Thymus (tissue), 14 donors: Measurements from ENCODE around the gene AMN. TPM values are rescaled to one million over a fixed set of nuclear protein-coding genes. Genes with fewer than 3 reads are reported as not detected.
"Not testable (repeated sequence)": the region's sequence is repeated elsewhere in the genome, so short reads cannot be mapped to it uniquely, and the experiment has no call there.

Experiments
- DNase-seq, 9 donors: peaks; one replicate each; pipeline ENCODE4 v3.0.0-alpha.2; 2013; ENCODE audit warnings: low spot score in 9 of 9, low read depth in 6 of 9, missing footprints in 1 of 9
- H3K27ac ChIP-seq, 2 donors: one replicate each; pipeline ENCODE4 v1.5.1; 2013; ENCODE audit warnings: control low read depth in 1 of 2, low read depth in 1 of 2, low read length in 1 of 2, mild to moderate bottlenecking in 1 of 2, moderate library complexity in 1 of 2
- H3K27me3 ChIP-seq, 2 donors: one replicate each; pipeline ENCODE4 v1.5.1; 2013; ENCODE audit warnings: low read length in 1 of 2; ENCODE audit not compliant: control insufficient read depth in 2 of 2, insufficient read depth in 1 of 2
- H3K36me3 ChIP-seq, 2 donors: one replicate each; pipeline ENCODE4 v1.5.1; 2013; ENCODE audit warnings: low read length in 1 of 2, mild to moderate bottlenecking in 1 of 2, moderate library complexity in 1 of 2; ENCODE audit not compliant: control insufficient read depth in 2 of 2, insufficient read depth in 2 of 2
- H3K4me1 ChIP-seq, 2 donors: one replicate each; pipeline ENCODE4 v1.5.1; 2013; ENCODE audit warnings: low read length in 2 of 2; ENCODE audit not compliant: control insufficient read depth in 2 of 2, insufficient read depth in 2 of 2
- H3K4me3 ChIP-seq, 2 donors: one replicate each; pipeline ENCODE4 v1.5.1; 2013; ENCODE audit warnings: low read length in 2 of 2, control low read depth in 1 of 2, mild to moderate bottlenecking in 1 of 2
- H3K9me3 ChIP-seq, 2 donors: one replicate each; pipeline ENCODE4 v1.5.1; 2013; ENCODE audit warnings: low read length in 1 of 2, mild to moderate bottlenecking in 1 of 2; ENCODE audit not compliant: control insufficient read depth in 2 of 2, insufficient read depth in 1 of 2
- WGBS: extraction: QIAGEN DNeasy Blood & Tissue Kit; methylation state at CpG from one replicate; pipeline ENCODE4 v1.1.7; 2013; 5-methylcytosine and 5-hydroxymethylcytosine counted together
- long read RNA-seq, 10 donors: transcript quantifications; one replicate each; lab custom pipeline, GENCODE V29; 2026
- polyA plus RNA-seq: library from polyadenylated mRNA; stranded (reverse); fragments of 200-250 nt; gene quantifications from one replicate; pipeline ENCODE4 v1.2.3, GENCODE V29; 2013
- total RNA-seq: library from RNA; stranded (reverse); fragments of 120-200 nt; gene quantifications from one replicate; pipeline ENCODE4 v1.2.4, GENCODE V29; 2013
- donor health status: healthy.

AMN gene
- total RNA-seq (2.0 TPM), polyA plus RNA-seq (3.5 TPM)
- long read RNA-seq, donor 1 = 0 reads
- long read RNA-seq, donor 2 = 0 reads
- long read RNA-seq, donor 3 = 0 reads
- long read RNA-seq, donor 4, partial matches to known transcripts = 0 of 1 reads
- long read RNA-seq, donor 4, other reads (novel, unspliced or antisense) = 0 of 1 reads
- long read RNA-seq, donor 5, transcript AMN-201 (12 exons, 1,907 nt) = major isoform, 5 of 5 reads
- long read RNA-seq, donor 5, partial matches to known transcripts = 0 of 5 reads
- long read RNA-seq, donor 5, other reads (novel, unspliced or antisense) = 0 of 5 reads
- long read RNA-seq, donor 6 = 0 reads
- long read RNA-seq, donor 7 = 0 reads
- long read RNA-seq, donor 8 = 0 reads
- long read RNA-seq, donor 9 = 0 reads
- long read RNA-seq, donor 10 = 0 reads

- H3K9me3 ChIP-seq = peaks cover 0 to 10% of the 10 kb centered on the region in 2 donors
- no peaks in the 10 kb centered on the region for H3K36me3 ChIP-seq
- H3K4me3 ChIP-seq = no peak within 1 kb of the TSS
- no peak within 1 kb of the TSS for H3K27ac ChIP-seq
- H3K27me3 ChIP-seq = peaks cover 54 to 72% of the 10 kb centered on the region in 2 donors
- H3K4me1 ChIP-seq = peaks cover 0 to 8% of the 10 kb centered on the region in 2 donors
- no peak for DNase-seq
- 13% methylated on average over 56 of the region's 56 CpGs for WGBS
Observed at GRCh38 chr14:102922490-102923200, at the start of gene AMN. TSS of gene AMN (plus strand) at chr14:102922663. CDS start at chr14:102922689, 26 bp downstream.

GRCh38 chr14:102873131-102873530 is 49.3 kb upstream of the AMN start:
- H3K9me3 ChIP-seq = no peaks in the 10 kb centered on the region
- H3K36me3 ChIP-seq = peaks cover 16 to 42% of the 10 kb centered on the region in 2 donors
- WGBS = 98% methylated on average over 7 of the region's 7 CpGs
- H3K27ac ChIP-seq = no peak overlapping the region
- DNase-seq = no peak
- H3K27me3 ChIP-seq = no peaks in the 10 kb centered on the region
- H3K4me3 ChIP-seq = no peak overlapping the region
- peaks cover 0 to 4% of the 10 kb centered on the region in 2 donors for H3K4me1 ChIP-seq

DNA sequence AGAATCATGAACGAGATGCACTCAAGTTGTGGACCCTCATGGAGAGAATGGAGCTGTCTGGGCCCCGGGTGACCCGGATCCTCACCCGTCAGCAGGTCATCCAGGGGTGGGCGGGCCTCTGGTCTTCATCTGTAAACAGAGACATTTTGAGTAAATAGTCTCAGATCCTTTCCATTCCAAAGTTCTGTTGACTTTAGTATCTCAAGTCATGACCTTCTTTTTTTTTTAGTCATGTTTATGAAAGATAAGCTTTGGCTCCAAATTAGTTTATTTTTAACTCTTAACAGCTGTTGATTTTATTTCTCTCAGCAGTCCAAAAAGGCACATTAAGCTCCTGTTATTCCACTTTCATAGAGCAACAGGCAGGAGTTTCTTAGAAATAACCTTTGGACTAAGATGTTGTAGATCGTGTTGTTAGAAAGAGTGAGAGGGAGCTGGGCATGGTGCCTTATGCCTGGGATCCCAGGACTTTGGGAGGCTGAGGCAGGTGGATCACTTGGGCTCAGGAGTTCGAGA is 48.9 kb upstream of the AMN start:
- WGBS = 96% methylated on average over 7 of the region's 7 CpGs
- no peak overlapping the region for H3K4me3 ChIP-seq
- peaks cover 0 to 4% of the 10 kb centered on the region in 2 donors for H3K4me1 ChIP-seq
- H3K27ac ChIP-seq = no peak overlapping the region
- DNase-seq = no peak
- H3K9me3 ChIP-seq = no peaks in the 10 kb centered on the region
- no peaks in the 10 kb centered on the region for H3K27me3 ChIP-seq
- H3K36me3 ChIP-seq = peaks cover 16 to 42% of the 10 kb centered on the region in 2 donors

GRCh38 chr14:102875652-102876051 is 46.8 kb upstream of the AMN start:
- no peak for DNase-seq
- H3K27ac ChIP-seq = no peak overlapping the region
- H3K27me3 ChIP-seq = no peaks in the 10 kb centered on the region
- no peaks in the 10 kb centered on the region for H3K9me3 ChIP-seq
- WGBS = 96% methylated on average over 2 of the region's 2 CpGs
- H3K4me3 ChIP-seq = no peak overlapping the region
- H3K36me3 ChIP-seq = peaks cover 19 to 45% of the 10 kb centered on the region in 2 donors
- H3K4me1 ChIP-seq = peaks cover 0 to 4% of the 10 kb centered on the region in 2 donors

GRCh38 chr14:102877511-102877910 is 45.0 kb upstream of the AMN start:
- not testable (repeated sequence) for H3K9me3 ChIP-seq, H3K27ac ChIP-seq, DNase-seq, H3K4me1 ChIP-seq, H3K4me3 ChIP-seq, H3K27me3 ChIP-seq
- WGBS = 98% methylated on average over 10 of the region's 10 CpGs
- H3K36me3 ChIP-seq = peaks cover 8 to 29% of the 10 kb centered on the region in 2 donors

DNA sequence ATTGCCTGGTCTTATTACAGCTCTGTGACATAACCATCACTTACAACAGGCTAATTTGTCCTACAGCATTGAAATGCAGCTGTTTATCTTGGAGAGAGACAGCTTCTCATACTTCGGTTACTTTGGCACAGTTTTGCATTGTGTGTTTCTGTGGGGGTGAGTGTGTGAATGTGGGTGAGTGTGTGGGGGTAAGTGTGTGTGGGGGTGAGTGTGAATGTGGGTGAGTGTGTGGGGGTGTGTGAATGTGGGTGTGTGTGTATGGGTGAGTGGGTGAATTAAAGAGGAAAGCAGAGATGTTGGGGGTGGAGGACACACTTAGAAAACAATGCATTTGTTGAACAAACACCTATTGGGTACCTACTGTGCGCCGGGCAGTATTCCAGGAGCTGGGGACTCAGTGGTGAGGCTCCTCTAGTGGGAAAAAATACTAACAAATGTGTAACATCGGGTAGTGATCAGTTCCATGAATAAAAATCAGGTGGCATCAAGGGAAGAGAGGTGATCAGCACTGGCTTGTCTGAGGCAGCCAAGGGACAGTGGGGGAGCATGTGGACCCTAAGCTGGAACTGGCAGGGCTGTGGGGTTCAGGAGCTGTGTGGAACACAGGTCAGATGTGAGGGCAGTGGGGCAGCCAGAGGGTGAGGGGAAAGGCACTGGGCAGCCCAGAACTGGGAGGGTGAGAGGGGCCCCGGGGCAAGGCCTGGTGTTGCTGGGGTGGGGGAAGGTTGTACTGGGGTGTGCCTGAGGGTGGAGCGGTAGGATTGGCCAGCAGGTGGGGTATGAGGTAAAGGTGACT is 44.1 kb upstream of the AMN start:
- DNase-seq = no peak
- Histone ChIP-seq H3K4me3 (no peak overlapping the region), H3K9me3 (no peaks in the 10 kb centered on the region), H3K4me1 (no peaks in the 10 kb centered on the region), H3K27ac (no peak overlapping the region), H3K27me3 (no peaks in the 10 kb centered on the region), H3K36me3 (peaks cover 5 to 24% of the 10 kb centered on the region in 2 donors)
- WGBS = 95% methylated on average over 6 of the region's 6 CpGs

DNA sequence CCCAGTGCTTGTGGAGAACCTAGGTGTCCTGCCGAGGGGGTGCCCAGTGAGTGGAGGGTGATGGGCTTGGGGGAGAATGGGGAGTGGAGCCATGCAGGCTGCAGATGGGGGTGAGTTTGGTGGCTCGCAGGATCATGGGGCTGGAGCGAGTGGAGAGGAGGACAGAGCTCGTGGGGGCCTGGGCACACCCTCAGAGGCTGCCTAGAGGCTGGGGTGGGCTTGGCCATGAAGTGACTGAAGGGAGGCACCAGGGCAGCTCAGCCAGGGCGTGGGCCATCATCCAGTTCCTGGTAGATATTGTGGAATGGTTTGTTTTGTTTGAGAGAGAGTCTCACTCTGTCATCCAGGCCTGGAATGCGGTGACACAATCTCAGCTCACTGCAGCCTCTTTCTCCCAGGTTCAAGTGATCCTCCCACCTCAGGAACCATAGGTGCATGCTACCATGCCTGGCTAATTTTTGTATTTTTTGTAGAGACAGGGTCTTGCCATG is 43.4 kb upstream of the AMN start:
- no peak for DNase-seq
- 95% methylated on average over 6 of the region's 6 CpGs for WGBS
- H3K36me3 ChIP-seq = peaks cover 5 to 24% of the 10 kb centered on the region in 2 donors
- no peaks in the 10 kb centered on the region for H3K9me3 ChIP-seq
- no peaks in the 10 kb centered on the region for H3K27me3 ChIP-seq
- H3K27ac ChIP-seq = no peak overlapping the region
- H3K4me1 ChIP-seq = no peaks in the 10 kb centered on the region
- no peak overlapping the region for H3K4me3 ChIP-seq

DNA sequence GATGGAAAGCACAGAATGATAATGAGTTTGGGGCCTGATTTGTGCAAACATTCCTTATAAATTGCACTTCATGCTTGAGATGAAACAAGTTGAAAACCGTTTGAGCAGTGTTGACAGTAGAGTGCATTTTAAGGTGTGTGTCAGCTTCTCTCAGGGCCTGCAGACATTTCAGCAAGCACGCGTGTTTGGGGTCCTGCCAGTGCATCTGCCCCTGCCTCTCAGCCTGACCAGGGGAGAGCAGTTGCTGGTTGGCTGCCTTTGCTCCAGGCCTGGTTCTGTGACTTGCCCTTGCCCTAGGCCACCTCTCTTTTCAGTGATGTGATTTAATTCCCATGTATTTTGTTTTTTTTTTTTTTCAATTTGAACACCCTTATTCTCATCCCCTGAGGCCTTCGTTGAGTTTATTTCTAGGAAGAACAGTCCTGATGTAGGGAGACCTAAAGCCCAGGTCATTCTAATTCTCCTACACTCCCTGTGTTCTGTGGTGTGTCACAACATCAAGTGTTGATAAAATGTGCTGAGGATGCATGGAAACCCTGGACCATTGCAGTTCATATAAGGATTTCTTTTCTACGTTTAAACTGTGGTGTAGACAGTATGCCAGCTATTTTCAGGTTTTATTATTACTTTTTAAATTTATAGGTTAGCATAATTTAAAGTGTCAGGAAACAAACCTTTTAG is 40.1 kb upstream of the AMN start:
- DNase-seq = no peak
- H3K36me3 ChIP-seq = peaks cover 9 to 16% of the 10 kb centered on the region in 2 donors
- no peaks in the 10 kb centered on the region for H3K27me3 ChIP-seq
- no peak overlapping the region for H3K27ac ChIP-seq
- no peaks in the 10 kb centered on the region for H3K4me1 ChIP-seq
- H3K9me3 ChIP-seq = no peaks in the 10 kb centered on the region
- no peak overlapping the region for H3K4me3 ChIP-seq
- 75% methylated on average over 5 of the region's 5 CpGs for WGBS
